CD4-positive, alpha-beta T cell treated with Interleukin-10 for 1 hour (primary cell): ENCODE data around the gene RAPGEF1.
A peak's percentile ranks its signal among the peaks of the same experiment; 100 is the strongest.
"Not testable (repeated sequence)": the region's sequence is repeated elsewhere in the genome, so short reads cannot be mapped to it uniquely, and the experiment has no call there.

Experiments
- DNase-seq: peaks from one replicate; pipeline ENCODE4 v3.0.0-alpha.2; 2020

The RAPGEF1 gene

GRCh38 chr9:131549186-131549585 is 190.7 kb downstream of the RAPGEF1 start:
- DNase-seq, result not testable (repeated sequence)

DNA sequence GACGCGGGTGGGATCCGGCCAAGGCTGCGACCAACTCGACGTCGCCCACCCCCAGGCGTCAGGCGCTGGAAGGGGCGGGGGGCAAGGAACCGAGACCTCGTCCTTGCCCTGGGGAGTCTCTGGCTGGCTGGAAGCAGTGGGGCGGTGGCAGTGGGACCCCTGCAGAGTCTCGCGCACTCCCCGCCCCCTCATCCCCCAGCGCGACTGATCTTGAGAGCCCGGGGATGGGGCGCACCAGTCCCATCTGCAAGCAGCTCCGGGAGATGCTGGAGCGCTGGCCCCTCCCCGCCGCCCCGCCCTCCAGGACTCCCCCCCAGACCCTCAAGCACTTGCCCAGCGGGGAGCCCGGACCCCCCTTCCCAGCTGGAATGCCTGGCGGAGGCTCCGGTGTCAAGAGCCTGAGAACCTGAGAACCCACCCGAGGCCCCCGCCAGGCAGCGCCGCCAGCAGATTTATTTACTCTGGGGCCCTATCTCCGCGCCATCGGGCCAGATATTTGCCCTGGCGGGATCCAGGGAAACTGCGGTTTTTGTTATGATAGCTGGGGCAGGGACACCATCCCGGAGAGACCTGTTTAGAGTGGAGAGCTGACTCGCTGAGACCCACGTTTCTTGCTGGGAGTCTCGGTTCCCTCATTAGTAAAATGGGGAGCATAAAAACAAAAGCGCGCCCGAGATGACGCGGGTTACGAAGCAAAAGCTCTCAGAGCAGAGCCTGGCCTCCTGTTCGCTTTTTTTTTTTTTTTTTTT is 193.4 kb downstream of the RAPGEF1 start:
- DNase-seq, result no peak

DNA sequence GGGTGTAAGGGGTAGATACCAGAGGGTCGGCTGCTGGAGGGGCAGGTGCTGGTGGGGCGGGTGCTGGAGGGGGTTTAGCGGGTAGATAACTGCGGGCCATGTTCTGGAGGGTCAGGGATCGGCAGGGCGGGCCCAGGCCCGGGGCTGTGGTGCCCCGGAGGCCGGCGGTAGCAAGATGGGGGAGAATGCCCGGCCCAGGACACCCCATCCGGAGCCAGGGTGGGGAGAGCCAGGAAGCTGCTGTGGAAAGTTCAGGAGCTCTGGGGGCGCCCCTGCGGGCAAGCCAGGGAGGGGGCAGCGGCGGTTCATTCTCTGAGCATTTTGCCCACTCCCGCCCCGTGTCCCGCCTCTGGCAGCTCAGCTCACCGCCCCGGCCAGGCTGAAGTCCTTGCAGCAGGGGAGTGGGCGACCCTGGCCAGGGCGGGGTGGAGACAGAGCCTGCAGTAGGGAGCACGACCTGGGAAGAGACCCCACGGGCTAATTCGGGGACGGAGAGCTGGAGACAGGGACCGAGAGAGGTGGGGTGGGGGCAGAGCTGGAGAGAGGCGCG is 194.0 kb downstream of the RAPGEF1 start:
- no peak for DNase-seq

GRCh38 chr9:131545003-131545785 is 194.7 kb downstream of the RAPGEF1 start, which contains the start of gene PRRT1B:
TSS of gene PRRT1B (plus strand) at chr9:131545523. CDS start at chr9:131545616, 93 bp downstream.
- no peak for DNase-seq

- no peak for DNase-seq
Measured at GRCh38 chr9:131543141-131543540, 196.7 kb downstream of the RAPGEF1 start.

DNA sequence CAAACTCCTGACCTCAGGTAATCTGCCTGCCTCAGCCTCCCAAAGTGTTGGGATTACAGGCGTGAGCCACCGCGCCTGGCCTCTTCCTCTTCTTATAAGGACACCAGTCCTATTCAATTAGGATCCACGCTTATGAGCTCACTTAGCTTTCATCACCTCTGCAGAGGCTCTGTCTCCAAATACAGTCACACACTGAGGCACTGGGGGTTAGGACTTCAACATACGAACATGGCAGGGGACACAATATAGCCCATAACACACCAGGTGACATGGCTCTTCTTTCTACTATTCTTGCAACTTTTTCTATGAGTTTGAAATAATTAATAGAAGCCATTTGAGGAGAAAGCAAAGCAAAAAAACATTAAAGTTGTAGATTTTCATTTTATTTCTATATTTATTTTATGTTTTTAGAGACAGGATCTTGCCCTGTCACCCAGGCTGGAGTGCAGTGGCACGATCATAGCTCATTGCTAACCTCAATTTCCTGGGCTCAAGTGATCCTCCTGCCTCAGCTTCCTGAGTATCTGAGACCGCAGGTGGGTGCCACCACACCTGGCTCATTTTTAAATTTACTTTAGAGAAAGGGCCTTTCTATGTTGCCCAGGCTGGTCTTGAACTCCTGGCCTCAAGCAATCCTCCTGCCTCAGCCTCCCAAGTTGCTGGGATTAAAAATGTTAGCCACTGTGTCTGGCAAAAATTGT is 200.5 kb downstream of the RAPGEF1 start:
- DNase-seq, result peak; percentile 55

GRCh38 chr9:131537946-131538345 is 201.9 kb downstream of the RAPGEF1 start:
- no peak for DNase-seq

DNA sequence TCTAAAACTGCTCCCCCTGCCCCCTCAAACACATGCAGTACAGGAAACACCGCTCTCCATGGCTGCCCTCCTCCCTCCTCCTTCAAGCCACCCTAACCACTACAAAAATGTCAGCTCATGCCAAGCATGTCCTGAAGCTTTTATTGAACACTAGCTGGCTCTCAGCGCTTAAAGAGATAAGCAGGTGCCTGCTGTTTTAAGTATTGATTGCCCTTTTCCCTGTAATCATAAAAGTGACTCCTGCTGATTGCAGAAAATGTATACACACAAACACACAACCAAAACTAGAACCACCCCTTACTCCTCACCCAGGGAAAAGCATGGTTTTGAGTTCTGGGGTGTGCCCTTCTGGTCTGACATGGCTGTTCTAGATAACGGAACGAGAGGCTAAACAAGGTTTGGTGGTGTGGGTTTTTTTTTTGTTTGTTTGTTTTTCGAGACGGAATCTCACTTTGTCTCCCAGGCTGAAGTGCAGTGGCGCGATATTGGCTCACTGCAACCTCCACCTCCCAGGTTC is 205.1 kb downstream of the RAPGEF1 start:
- DNase-seq, result peak; percentile 21

- peak; percentile 77 for DNase-seq
Measured at GRCh38 chr9:131530920-131531832, 208.7 kb downstream of the RAPGEF1 start, which contains the start of gene UCK1. TSS of gene UCK1 (minus strand) at chr9:131531263. CDS start at chr9:131531174, 89 bp downstream.

DNA sequence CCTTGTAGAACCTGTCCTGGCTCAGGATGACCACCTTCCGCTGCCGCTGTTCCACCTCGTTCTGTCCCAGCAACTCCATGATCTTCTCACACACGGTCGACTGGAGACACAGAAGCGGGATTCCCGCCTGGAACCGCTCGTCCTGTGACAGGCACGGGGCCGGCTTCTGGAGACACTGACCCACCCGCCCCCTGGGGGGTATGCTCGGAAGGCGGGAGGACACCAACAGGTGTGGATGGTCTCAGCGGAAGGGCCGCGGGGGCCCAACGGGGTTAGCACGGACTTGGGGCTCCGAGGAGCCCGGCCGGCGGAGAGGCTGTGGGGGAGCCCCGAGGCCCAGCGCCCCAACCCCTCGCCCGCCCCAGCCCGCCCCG is 209.3 kb downstream of the RAPGEF1 start:
- DNase-seq, result no peak

- DNase-seq, result no peak
Measured at GRCh38 chr9:131529597-131530545, 210.0 kb downstream of the RAPGEF1 start.

DNA sequence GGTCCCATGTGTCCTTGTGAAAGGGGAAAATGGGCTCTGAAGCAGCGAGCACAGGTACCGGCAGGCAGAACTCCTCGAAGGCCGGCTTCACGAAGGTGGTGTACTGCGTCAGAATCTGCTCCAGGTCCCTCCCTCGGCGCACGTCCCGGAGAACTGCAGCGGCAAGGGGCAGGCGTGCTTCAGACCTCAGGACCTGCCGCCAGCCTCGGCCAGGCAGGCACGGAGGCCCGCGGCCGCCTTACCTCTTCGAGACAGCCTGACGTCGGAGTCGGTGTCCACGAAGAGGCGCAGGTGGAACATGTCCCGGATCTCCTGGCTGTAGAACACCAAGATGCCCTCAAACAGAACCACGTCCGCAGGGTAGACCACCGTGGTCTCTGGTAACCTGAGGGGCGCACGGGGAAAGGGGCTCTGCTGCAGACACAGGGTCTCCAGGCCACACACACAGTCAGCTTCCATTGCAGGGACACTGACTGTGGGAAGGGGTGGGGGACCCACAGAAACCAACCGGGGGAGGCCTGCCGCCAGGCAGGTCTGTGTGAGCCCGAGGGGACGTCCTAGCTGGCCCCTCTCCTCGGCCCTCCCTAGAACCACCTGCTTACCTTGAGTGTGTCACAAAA is 210.9 kb downstream of the RAPGEF1 start:
- no peak for DNase-seq

DNA sequence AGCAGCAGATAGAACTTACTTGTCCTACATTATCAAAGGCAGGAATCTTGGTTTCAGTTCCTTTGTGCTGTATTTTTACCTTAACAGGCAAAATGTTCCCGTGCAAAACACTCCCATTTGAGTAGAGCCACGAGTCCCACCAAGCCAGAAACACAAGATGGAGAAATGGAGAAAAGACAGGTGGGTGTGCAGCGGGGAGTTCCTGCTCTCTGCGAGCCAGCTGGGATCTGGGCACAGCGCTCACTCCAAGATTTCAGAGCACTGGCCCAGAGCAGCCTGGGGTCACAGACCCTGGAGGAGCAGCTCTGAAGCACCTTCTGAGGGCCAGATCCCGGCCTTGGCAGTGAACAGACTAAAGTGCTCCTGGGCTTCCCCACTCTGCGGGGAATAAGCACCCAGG is 211.7 kb downstream of the RAPGEF1 start:
- DNase-seq, result no peak
